ENCODE data around the gene STAT1.

STAT1 gene

GRCh38 chr2:191030521-191031154, 16.7 kb upstream of the STAT1 start:
- peak in 1 of 2 experiments; percentile 6 for DNase-seq

GRCh38 chr2:191029280-191029950, 15.4 kb upstream of the STAT1 start:
- DNase-seq, result no peak

DNA sequence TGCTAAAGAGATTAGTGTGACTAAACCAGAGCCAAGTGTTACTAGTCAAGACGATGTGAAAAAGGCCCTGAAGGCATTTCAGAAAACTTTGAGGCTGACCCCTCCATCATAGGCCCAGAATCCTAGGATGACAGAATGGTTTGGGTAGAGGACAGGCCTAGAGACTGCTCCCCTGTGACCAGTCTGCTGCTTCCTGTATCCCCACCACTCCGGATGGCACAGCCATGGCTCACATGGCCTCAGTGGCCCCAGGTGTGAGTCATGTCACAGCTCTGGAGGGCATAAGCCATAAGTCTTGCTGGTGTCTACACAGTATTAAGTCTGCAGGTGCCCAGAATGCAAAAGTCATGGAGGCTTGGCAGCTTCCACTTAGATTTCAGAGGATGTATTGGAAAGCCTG, 12.4 kb upstream of the STAT1 start:
- DNase-seq, result no peak

DNA sequence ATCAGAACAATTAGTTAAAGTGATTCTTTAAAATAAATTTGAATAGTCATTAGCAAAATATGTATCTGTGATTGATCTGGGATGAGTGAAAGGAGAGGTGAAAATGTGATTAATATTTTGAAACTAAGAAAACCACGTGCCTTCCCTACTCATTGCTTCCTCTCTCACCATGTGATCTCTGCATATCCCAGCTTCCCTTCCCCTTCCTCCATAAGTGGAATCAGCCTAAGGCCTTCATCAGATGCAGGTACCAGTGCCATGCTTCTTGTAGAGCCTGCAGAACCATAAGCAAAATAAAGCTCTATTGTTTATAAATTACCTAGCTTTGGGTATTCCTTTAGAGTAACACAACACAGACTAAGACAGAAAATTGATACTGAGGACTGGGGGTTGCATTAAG, 11.2 kb upstream of the STAT1 start:
- DNase-seq, result no peak

DNA sequence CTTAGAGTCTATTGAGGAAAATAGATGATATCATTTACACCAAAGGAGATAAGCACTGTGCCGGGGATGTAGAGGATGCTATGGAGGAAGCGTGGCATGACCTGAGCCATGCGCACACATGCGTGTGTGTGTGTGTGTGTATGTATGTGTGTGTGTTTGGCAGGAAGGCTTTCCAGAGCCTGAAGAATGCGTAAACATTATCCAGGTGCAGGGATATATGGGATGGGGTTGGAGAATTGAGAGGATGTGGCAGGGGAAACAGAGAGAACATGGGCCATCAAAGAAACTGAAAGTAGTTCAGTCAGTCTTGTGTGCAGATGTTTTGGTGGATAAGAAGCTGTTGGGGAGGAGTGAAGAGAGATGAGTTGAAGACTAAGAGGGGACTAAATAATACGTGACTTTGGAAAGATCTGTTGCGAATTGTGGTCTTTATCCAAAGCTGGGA, 9.3 kb upstream of the STAT1 start:
- DNase-seq, result no peak

DNA sequence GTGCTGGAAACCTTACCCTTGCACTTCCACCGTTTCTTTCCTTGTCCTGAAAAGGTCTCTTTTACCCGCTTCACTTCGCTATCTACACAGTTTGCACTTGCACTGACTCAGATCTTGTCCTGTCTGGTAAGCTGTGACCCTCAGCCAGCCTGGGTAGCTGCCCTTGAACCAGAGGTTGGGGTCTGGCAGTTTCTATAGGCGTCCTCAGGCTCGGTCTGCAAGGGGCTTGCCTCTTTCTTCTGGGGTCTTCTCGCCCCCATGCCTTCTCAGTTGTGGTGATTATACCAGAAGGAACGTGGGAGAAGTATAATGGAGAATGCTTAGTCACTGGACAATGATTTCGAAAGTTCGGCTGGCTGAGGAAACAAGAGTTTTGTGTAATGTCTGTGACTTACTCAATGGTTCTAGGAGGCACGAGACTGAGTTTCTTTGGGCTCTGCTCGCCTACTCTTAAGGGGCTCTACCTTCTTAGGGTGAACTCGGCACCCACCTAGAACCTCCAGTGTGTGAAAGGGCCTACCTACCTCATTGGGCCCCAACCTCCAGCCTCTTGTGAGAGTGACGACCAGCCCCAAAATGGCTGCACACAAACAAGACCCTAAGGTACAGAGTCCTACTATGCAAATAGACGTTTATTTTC, 6.9 kb upstream of the STAT1 start:
- DNase-seq, result peak in 1 of 2 experiments; percentile 40

GRCh38 chr2:191020221-191020741, 6.3 kb upstream of the STAT1 start:
- DNase-seq, result peak; percentile 77 to 84

- DNase-seq, result no peak
Observed at GRCh38 chr2:191019376-191019775, 5.4 kb upstream of the STAT1 start.

DNA sequence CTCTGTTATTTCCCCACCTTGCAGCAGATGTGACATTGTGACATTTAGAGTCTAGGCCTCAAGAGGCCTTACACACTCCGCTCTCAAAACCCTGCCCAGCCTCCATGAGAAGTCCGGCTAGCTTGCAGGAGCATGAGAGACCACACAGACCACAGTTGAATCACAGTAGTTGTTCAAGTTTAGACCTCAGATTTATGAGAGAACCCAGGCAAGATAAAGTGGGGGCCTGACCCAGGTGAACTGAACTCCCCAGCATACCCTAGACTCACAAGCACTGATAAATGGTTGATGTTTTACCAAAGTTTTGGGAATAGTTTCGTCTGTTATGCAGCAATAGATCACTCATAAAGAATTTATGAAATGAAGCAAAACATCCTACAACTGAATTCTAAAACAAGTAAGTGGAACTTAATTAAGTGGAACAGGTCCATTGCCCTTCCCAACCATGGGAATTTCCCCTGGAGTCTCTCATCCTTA, 4.7 kb upstream of the STAT1 start:
- DNase-seq, result no peak

DNA sequence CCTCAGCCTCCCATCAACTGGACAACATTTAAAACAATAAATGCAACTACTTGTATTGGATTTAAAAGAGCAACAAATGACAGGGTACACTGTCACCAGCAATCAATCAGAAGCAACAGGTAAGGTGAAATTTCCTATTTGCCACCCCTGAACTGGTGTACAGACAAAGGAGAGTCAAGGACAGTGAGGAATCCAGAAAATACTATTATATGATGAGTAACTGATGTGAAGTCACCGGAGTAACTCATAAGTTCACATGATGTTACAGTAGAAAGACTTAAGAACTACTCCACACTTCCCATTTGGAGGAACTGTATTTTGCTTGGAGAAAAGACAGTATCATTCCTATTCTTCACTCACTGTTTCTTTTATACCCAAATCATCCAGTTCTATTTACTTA, 4.1 kb upstream of the STAT1 start:
- DNase-seq, result no peak

GRCh38 chr2:191015831-191016230, 1.9 kb upstream of the STAT1 start:
- DNase-seq, result no peak

DNA sequence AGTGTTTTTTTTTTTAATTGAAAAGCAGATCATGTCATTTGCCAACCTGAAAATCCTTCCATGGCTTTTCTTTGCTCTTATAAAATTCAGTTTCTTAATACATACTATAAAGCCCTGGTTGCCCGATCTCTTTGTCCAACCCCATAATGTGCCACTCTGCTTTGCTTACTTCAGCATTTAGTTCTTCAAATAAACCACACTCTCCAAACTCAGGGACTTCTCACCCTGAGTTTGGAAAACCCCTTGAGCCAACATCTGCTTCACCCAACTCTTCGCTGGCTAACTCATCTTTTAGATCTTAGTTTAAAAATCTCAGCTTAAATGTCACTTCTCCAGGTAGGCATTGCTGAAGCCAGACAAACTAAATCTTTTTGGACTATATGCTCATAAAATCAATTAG, 1.3 kb upstream of the STAT1 start:
- DNase-seq, result no peak

- no peak for DNase-seq
Observed at GRCh38 chr2:191014653-191015020, 666 bp upstream of the STAT1 start.

DNA sequence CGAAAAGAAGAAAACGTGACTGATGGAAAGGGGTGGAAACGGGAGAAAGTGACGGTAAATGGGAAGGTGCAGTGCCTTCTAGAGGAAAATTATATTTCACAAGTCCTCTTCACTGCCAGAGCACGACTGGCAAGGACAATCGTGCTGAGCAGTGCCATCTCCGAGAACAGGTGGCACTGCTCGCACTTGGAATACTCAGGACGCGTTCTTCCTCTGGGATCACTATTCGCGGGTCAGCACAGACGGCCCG, 364 bp downstream of the STAT1 start:
- DNase-seq, result no peak

GRCh38 chr2:191012845-191013681, 908 bp downstream of the STAT1 start:
- no peak for DNase-seq

GRCh38 chr2:191012346-191012745, 1.6 kb downstream of the STAT1 start:
- DNase-seq, result no peak

DNA sequence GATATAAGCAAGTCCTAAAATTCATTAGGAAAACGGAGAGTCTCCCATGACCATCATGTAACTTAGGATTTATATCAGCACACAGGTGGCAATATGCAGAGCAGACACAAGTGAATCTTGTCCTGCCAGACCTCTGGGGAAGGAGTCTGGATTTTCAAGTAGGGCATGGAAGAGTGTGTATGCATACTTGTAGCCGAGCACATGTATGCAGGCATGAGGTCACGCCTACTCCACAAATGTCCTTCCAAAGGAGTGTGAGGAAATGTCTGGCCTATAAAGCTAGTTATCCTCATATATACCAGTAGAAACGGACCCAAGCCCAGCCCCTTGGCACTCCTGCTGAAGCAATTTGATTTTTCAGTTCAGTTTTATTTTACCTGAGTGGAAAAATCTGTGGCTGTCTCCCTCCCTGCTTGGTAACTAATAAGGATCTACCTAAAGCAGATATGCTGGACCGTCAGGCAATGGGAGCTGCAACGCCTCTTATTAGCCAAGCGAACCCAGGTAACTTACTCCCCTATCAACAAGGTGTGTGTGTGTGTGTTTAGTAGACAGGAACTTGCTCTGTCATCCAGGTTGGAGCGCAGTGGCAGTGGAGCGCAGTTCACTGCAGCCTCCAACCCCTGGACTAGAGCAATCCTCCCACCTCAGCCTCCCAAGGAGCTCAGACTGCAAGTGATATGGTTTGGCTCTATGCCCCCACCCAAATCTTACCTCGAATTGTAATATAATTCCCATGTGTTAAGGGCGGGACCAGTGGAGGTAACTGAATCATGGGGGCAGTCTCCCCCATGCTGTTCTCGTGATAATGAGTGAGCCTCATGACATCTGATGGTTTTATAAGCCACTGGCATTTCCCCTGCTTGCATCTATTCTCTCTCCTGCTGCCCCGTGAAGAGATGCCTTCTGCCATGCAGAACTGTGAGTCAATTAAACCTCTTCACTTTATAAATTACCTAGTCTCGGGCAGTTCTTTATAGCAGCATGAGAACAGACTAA, 2.8 kb downstream of the STAT1 start:
- no peak for DNase-seq

GRCh38 chr2:191009541-191010374, 4.2 kb downstream of the STAT1 start:
- DNase-seq, result no peak

- DNase-seq, result no peak
Observed at GRCh38 chr2:191008286-191008685, 5.7 kb downstream of the STAT1 start.

GRCh38 chr2:191006997-191007783, 6.8 kb downstream of the STAT1 start:
- no peak for DNase-seq

Data from NCI-H187 (cell line).